Spleen (tissue), 11 donors: ENCODE data around the gene DDX50. TPM values are rescaled to one million over a fixed set of nuclear protein-coding genes. Genes with fewer than 3 reads are reported as not detected.
A peak's percentile ranks its signal among the peaks of the same experiment; 100 is the strongest.
"Not testable (repeated sequence)": the region's sequence is repeated elsewhere in the genome, so short reads cannot be mapped to it uniquely, and the experiment has no call there.

Experiments
- DNase-seq: peaks from one replicate; pipeline ENCODE4 v3.0.0-alpha.2; 2020
- H3K27ac ChIP-seq, 8 donors: fragments of 200-600 bp; sonication (generic) in 7 of 8; 1 replicate in 4 of 8; 2 replicates in 4 of 8; pipeline versions ENCODE4 v1.5.0 to v1.8.0; 2016 to 2021; ENCODE audit warnings: inconsistent platforms in 4 of 8, mild to moderate bottlenecking in 4 of 8, moderate library complexity in 1 of 8
- H3K27me3 ChIP-seq, 7 donors: fragments of 200-600 bp; sonication (generic) in 6 of 7; replicated peaks in 1 of 7; 1 replicate in 4 of 7; 2 replicates in 3 of 7; pipeline versions ENCODE4 v1.5.0 to v1.8.0; 2016 to 2021; ENCODE audit warnings: inconsistent platforms in 3 of 7, mild to moderate bottlenecking in 1 of 7
- H3K36me3 ChIP-seq, 6 donors: fragments of 200-600 bp; sonication (generic) in 5 of 6; 1 replicate in 4 of 6; 2 replicates in 2 of 6; pipeline versions ENCODE4 v1.5.0 to v1.8.0; 2016 to 2021; ENCODE audit warnings: inconsistent platforms in 2 of 6
- H3K4me1 ChIP-seq, 6 donors: fragments of 200-600 bp; sonication (generic) in 5 of 6; 1 replicate in 3 of 6; 2 replicates in 3 of 6; pipeline versions ENCODE4 v1.5.0 to v1.8.0; 2016 to 2021; ENCODE audit warnings: inconsistent platforms in 3 of 6
- H3K4me3 ChIP-seq, 8 donors: fragments of 200-600 bp; sonication (generic) in 7 of 8; 1 replicate in 4 of 8; 2 replicates in 4 of 8; pipeline versions ENCODE4 v1.5.0 to v1.8.0; 2016 to 2021; ENCODE audit warnings: inconsistent platforms in 4 of 8, mild to moderate bottlenecking in 4 of 8, moderate library complexity in 2 of 8
- H3K9me3 ChIP-seq, 8 donors: fragments of 200-600 bp; sonication (generic) in 7 of 8; 1 replicate in 4 of 8; 2 replicates in 4 of 8; pipeline versions ENCODE4 v1.5.0 to v1.8.0; 2016 to 2021; ENCODE audit warnings: inconsistent platforms in 4 of 8
- CTCF ChIP-seq, 11 experiments: fragments of 200-600 bp in 7 of 11; fragments of 450-650 bp in 4 of 11; sonication (generic) in 4 of 11; IDR thresholded peaks in 8 of 11; conservative IDR thresholded peaks in 3 of 11; 1 replicate in 7 of 11; 2 replicates in 4 of 11; pipeline versions ENCODE4 v1.4.0 to v1.8.0; 2016 to 2021; ENCODE audit warnings: antibody characterized with exemption in 11 of 11, inconsistent platforms in 4 of 11, mild to moderate bottlenecking in 1 of 11
- POLR2A ChIP-seq, 3 donors: fragments of 450-650 bp; IDR thresholded peaks; one replicate each; pipeline ENCODE4 v1.5.1; 2017; ENCODE audit warnings: antibody characterized with exemption in 3 of 3, mild to moderate bottlenecking in 1 of 3
- POLR2AphosphoS5 ChIP-seq, 3 donors: sonication (generic); formaldehyde crosslinking; IDR thresholded peaks; one replicate each; pipeline ENCODE4 v1.5.1; 2017; ENCODE audit warnings: antibody characterized with exemption in 3 of 3
- WGBS, 5 donors: extraction: QIAGEN DNeasy Blood & Tissue Kit in 3 of 5; methylation state at CpG; one replicate each; pipeline versions ENCODE4 v1.1.5 to v1.1.7; 2013 to 2018; 5-methylcytosine and 5-hydroxymethylcytosine counted together
- intact Hi-C: fragments of 100-400 bp; cut with DNase I; formaldehyde crosslinking; loops from one replicate; pipeline ENCODE4 v1.15.0; 2023; ENCODE audit warnings: low total_unique reads
- polyA plus RNA-seq, 3 donors: library from polyadenylated mRNA; stranded (reverse); fragments of 200-250 nt; gene quantifications; one replicate each; pipeline ENCODE4 v1.2.1, GENCODE V29; 2013
- total RNA-seq, 7 donors: library from RNA; depleted of rRNA in 3 of 7; stranded (reverse); fragments of >200 nt in 3 of 7; fragmentation: NEBNext Ultra II Directional in 4 of 7; extraction: Animal tissue kit (Norgen Biotek cat#: 25700) in 4 of 7; gene quantifications; one replicate each; pipeline versions ENCODE4 v1.1.0 to v1.2.1, GENCODE V29; 2016 to 2021
- donor health status: healthy with polysubstance abuse.
- donor health status: DM: no; HTN: no; CAD: no; lungs with moderate emphysema.
- donor health status: DM: no; HTN: no; CAD: no.
- donor health status: Bipolar disorder and iron deficiency.
- donor health status: healthy.
- donor health status: DM: no; HTN: no; CAD: no.
- donor health status: DM: yes; HTN: yes; CAD: no.

DDX50 gene
- total and polyA plus RNA-seq, 10 donors, result 19.2 to 33.6 (median 28.4) TPM

- intact Hi-C loops, result no loop called here
- TF ChIP-seq CTCF (IDR thresholded peaks at IDR 0.05 in 8 of 11, conservative IDR thresholded peaks at IDR 0.05 in 3 of 11) (no peak), POLR2A (IDR thresholded peaks at IDR 0.05) (no peak), POLR2AphosphoS5 (IDR thresholded peaks at IDR 0.05) (no peak)
- DNase-seq, result no peak
Observed at GRCh38 chr10:68957654-68958053, 56.5 kb downstream of the DDX50 start.

GRCh38 chr10:68959695-68960527 is 58.8 kb downstream of the DDX50 start:
- Histone ChIP-seq H3K27me3 (no peaks in the 10 kb centered on the region), H3K4me1 (peaks cover 18 to 67% (median 51%) of the 10 kb centered on the region in 6 donors), H3K9me3 (no peaks in the 10 kb centered on the region), H3K4me3 (no peak overlapping the region), H3K36me3 (peaks cover 0 to 60% (median 48%) of the 10 kb centered on the region in 6 donors), H3K27ac (peak overlapping the region in 4 of 8 donors; percentile 39 to 55 (median 51))
- WGBS, 5 donors, result 76 to 90% (median 84%) methylated on average over 4 of the region's 4 CpGs
- no peak for TF ChIP-seq POLR2AphosphoS5 (IDR thresholded peaks at IDR 0.05)
- no peak for TF ChIP-seq POLR2A (IDR thresholded peaks at IDR 0.05)
- intact Hi-C loops, result no loop called here
- no peak for DNase-seq

More at GRCh38 chr10:68957654-68958053, 56.5 kb downstream of the DDX50 start:
- Histone ChIP-seq H3K4me3 (peak overlapping the region in 7 of 8 donors; percentile 95 to 100 (median 100)), H3K27ac (peak overlapping the region; percentile 67 to 99 (median 96)), H3K9me3 (no peaks in the 10 kb centered on the region), H3K36me3 (peaks cover 0 to 42% (median 26%) of the 10 kb centered on the region in 6 donors), H3K27me3 (no peaks in the 10 kb centered on the region), H3K4me1 (peaks cover 18 to 70% (median 53%) of the 10 kb centered on the region in 6 donors)
- WGBS, 5 donors, result 58 to 78% (median 70%) methylated on average over 3 of the region's 3 CpGs

- TF ChIP-seq POLR2A (IDR thresholded peaks at IDR 0.05) (no peak), CTCF (IDR thresholded peaks at IDR 0.05 in 8 of 11, conservative IDR thresholded peaks at IDR 0.05 in 3 of 11) (no peak), POLR2AphosphoS5 (IDR thresholded peaks at IDR 0.05) (no peak)
- DNase-seq, result no peak
- WGBS, 5 donors, result 51 to 80% (median 63%) methylated on average over 4 of the region's 4 CpGs
- Histone ChIP-seq H3K9me3 (no peaks in the 10 kb centered on the region), H3K4me3 (no peak overlapping the region), H3K36me3 (peaks cover 3 to 92% (median 81%) of the 10 kb centered on the region in 6 donors), H3K4me1 (peaks cover 8 to 44% (median 30%) of the 10 kb centered on the region in 6 donors), H3K27me3 (no peaks in the 10 kb centered on the region), H3K27ac (no peak overlapping the region)
- intact Hi-C loops, result no loop called here
Observed at GRCh38 chr10:68963151-68963550, 62.0 kb downstream of the DDX50 start.

GRCh38 chr10:68973975-68974374 is 72.9 kb downstream of the DDX50 start:
- 83 to 97% (median 93%) methylated on average over 5 of the region's 5 CpGs for WGBS, 5 donors

GRCh38 chr10:68975936-68976473 is 74.9 kb downstream of the DDX50 start:
- H3K27ac ChIP-seq, DNase-seq, H3K27me3 ChIP-seq, H3K4me3 ChIP-seq, H3K4me1 ChIP-seq, intact Hi-C loops, H3K9me3 ChIP-seq: not testable (repeated sequence)
- H3K36me3 ChIP-seq, result peaks cover 17 to 100% (median 96%) of the 10 kb centered on the region in 6 donors
- WGBS, 5 donors, result 91 to 98% (median 94%) methylated on average over 4 to 5 of the region's 5 CpGs

More at GRCh38 chr10:68973975-68974374, 72.9 kb downstream of the DDX50 start:
- Histone ChIP-seq H3K27me3 (no peaks in the 10 kb centered on the region), H3K27ac (no peak overlapping the region), H3K9me3 (no peaks in the 10 kb centered on the region), H3K4me1 (peaks cover 0 to 8% (median 0%) of the 10 kb centered on the region in 6 donors), H3K4me3 (no peak overlapping the region), H3K36me3 (peaks cover 17 to 100% (median 98%) of the 10 kb centered on the region in 6 donors)
- no peak for DNase-seq
- TF ChIP-seq POLR2A (IDR thresholded peaks at IDR 0.05), result no peak
- no peak for TF ChIP-seq CTCF (IDR thresholded peaks at IDR 0.05 in 8 of 11, conservative IDR thresholded peaks at IDR 0.05 in 3 of 11)
- no peak for TF ChIP-seq POLR2AphosphoS5 (IDR thresholded peaks at IDR 0.05)
- intact Hi-C loops, result no loop called here

- H3K4me3 ChIP-seq, H3K4me1 ChIP-seq, H3K9me3 ChIP-seq, H3K27ac ChIP-seq, DNase-seq, H3K27me3 ChIP-seq, intact Hi-C loops: not testable (repeated sequence)
- H3K36me3 ChIP-seq, result peaks cover 3 to 100% (median 92%) of the 10 kb centered on the region in 6 donors
- WGBS, 5 donors, result 92 to 96% (median 96%) methylated on average over 6 of the region's 6 CpGs
Observed at GRCh38 chr10:68979738-68980137, 78.6 kb downstream of the DDX50 start.
